CD14-positive monocyte (primary cell): ENCODE measurements around the gene CSF2. TPM values are rescaled to one million over a fixed set of nuclear protein-coding genes. Genes with fewer than 3 reads are reported as not detected.

Source experiments
- DNase-seq, 3 donors: peaks; one replicate each; pipeline ENCODE4 v3.0.0-alpha.2; 2011 to 2022
- H2AFZ ChIP-seq: 2 replicates; pipeline ENCODE4 v1.6.0; 2012; ENCODE audit warnings: mild to moderate bottlenecking, low read depth, low read length, inconsistent platforms; ENCODE audit not compliant: insufficient read depth, poor library complexity, severe bottlenecking
- H3K27ac ChIP-seq, 2 donors: 1 replicate in 1 of 2; 2 replicates in 1 of 2; pipeline ENCODE4 v1.5.1; 2012 to 2013; ENCODE audit warnings: low read length in 2 of 2, control low read depth in 1 of 2, inconsistent platforms in 1 of 2, low read depth in 1 of 2, mild to moderate bottlenecking in 1 of 2
- H3K27me3 ChIP-seq, 2 donors: one replicate each; pipeline versions ENCODE4 v1.6.0 to v1.6.1; 2011 to 2013; ENCODE audit warnings: low read length in 2 of 2; ENCODE audit not compliant: control insufficient read depth in 2 of 2, insufficient read depth in 2 of 2
- H3K36me3 ChIP-seq, 2 donors: replicated peaks in 1 of 2; 1 replicate in 1 of 2; 2 replicates in 1 of 2; pipeline versions ENCODE4 v1.5.1 to v1.6.1; 2012 to 2013; ENCODE audit warnings: low read length in 2 of 2, control low read depth in 1 of 2, inconsistent platforms in 1 of 2, mild to moderate bottlenecking in 1 of 2; ENCODE audit not compliant: insufficient read depth in 2 of 2, control insufficient read depth in 1 of 2
- H3K4me1 ChIP-seq, 2 donors: 1 replicate in 1 of 2; 2 replicates in 1 of 2; pipeline versions ENCODE4 v1.5.1 to v1.6.1; 2012 to 2013; ENCODE audit warnings: low read length in 2 of 2, control low read depth in 1 of 2, inconsistent platforms in 1 of 2, mild to moderate bottlenecking in 1 of 2, moderate library complexity in 1 of 2; ENCODE audit not compliant: insufficient read depth in 2 of 2, control insufficient read depth in 1 of 2
- H3K4me2 ChIP-seq: replicated peaks from 2 replicates; pipeline ENCODE3; 2012; ENCODE audit warnings: low read length, moderate library complexity, mild to moderate bottlenecking; ENCODE audit not compliant: poor library complexity, severe bottlenecking; ENCODE audit errors: extremely low read depth
- H3K4me3 ChIP-seq, 3 experiments: fragments of 200-600 bp in 1 of 3; sonication (generic) in 1 of 3; replicated peaks in 1 of 3; 1 replicate in 2 of 3; 2 replicates in 1 of 3; pipeline ENCODE4 v1.5.1; 2011 to 2013; ENCODE audit warnings: low read length in 3 of 3, mild to moderate bottlenecking in 3 of 3, control low read depth in 2 of 3, low read depth in 2 of 3, inconsistent platforms in 1 of 3, moderate library complexity in 1 of 3
- H3K79me2 ChIP-seq: 2 replicates; pipeline ENCODE4 v1.6.0; 2012; ENCODE audit warnings: mild to moderate bottlenecking, control low read depth, inconsistent platforms, low read length, moderate library complexity; ENCODE audit not compliant: insufficient read depth
- H3K9ac ChIP-seq: 2 replicates; pipeline ENCODE4 v1.6.0; 2017; ENCODE audit warnings: low read length, mild to moderate bottlenecking; ENCODE audit not compliant: insufficient read depth, poor library complexity, severe bottlenecking
- H3K9me3 ChIP-seq, 2 donors: replicated peaks in 1 of 2; 1 replicate in 1 of 2; 2 replicates in 1 of 2; pipeline versions ENCODE4 v1.5.1 to v1.6.1; 2012 to 2013; ENCODE audit warnings: low read length in 2 of 2, control low read depth in 1 of 2; ENCODE audit not compliant: control insufficient read depth in 1 of 2, insufficient read depth in 1 of 2
- H4K20me1 ChIP-seq: 2 replicates; pipeline ENCODE4 v1.6.0; 2012; ENCODE audit warnings: mild to moderate bottlenecking, low read length, control low read depth, moderate library complexity; ENCODE audit not compliant: insufficient read depth
- H3K27ac Mint-ChIP-seq, 7 donors: one replicate each; pipeline ENCODE4 v1.8.0; 2020; ENCODE audit warnings: mild to moderate bottlenecking in 7 of 7, mixed read lengths in 7 of 7, moderate library complexity in 6 of 7, inconsistent platforms in 2 of 7
- H3K27me3 Mint-ChIP-seq, 3 donors: one replicate each; pipeline ENCODE4 v1.8.0; 2021 to 2022; ENCODE audit warnings: low read depth in 3 of 3, mild to moderate bottlenecking in 3 of 3, mixed read lengths in 3 of 3, moderate library complexity in 3 of 3, inconsistent platforms in 1 of 3
- H3K36me3 Mint-ChIP-seq, 2 donors: one replicate each; pipeline ENCODE4 v1.8.0; 2020; ENCODE audit warnings: mixed read lengths in 2 of 2, inconsistent platforms in 1 of 2, mild to moderate bottlenecking in 1 of 2
- H3K4me1 Mint-ChIP-seq: one replicate; pipeline ENCODE4 v1.8.0; 2020; ENCODE audit warnings: mild to moderate bottlenecking, mixed read lengths
- H3K4me3 Mint-ChIP-seq, 2 donors: one replicate each; pipeline ENCODE4 v1.8.0; 2020; ENCODE audit warnings: mild to moderate bottlenecking in 2 of 2, mixed read lengths in 2 of 2, moderate library complexity in 1 of 2
- H3K9me3 Mint-ChIP-seq, 7 donors: one replicate each; pipeline ENCODE4 v1.8.0; 2020 to 2022; ENCODE audit warnings: mixed read lengths in 7 of 7, mild to moderate bottlenecking in 6 of 7, moderate library complexity in 6 of 7, inconsistent platforms in 2 of 7
- CTCF ChIP-seq: fragments of 200-600 bp; IDR thresholded peaks from one replicate; pipeline ENCODE4 v1.8.0; 2022; ENCODE audit warnings: antibody characterized with exemption, mild to moderate bottlenecking
- WGBS: methylation state at CpG from one replicate; pipeline ENCODE4 v1.1.5; 2013; ENCODE audit warnings: missing lambda C conversion rate; ENCODE audit not compliant: insufficient coverage; 5-methylcytosine and 5-hydroxymethylcytosine counted together
- intact Hi-C, 2 donors: fragments of 100-400 bp; cut with micrococcal nuclease; formaldehyde crosslinking; loops; one replicate each; pipeline versions ENCODE4 v1.15.0 to v1.15.1; 2023
- polyA plus RNA-seq, 3 donors: library from polyadenylated mRNA; depleted of rRNA in 1 of 3; unstranded in 2 of 3; stranded (reverse) in 1 of 3; fragments of 300-500 nt in 2 of 3; fragments of >200 nt in 1 of 3; fragmentation: Illumina TruSeq in 2 of 3; gene quantifications; 1 replicate in 2 of 3; 2 replicates in 1 of 3; pipeline ENCODE4 v1.2.3, GENCODE V29; 2012 to 2021

CSF2 gene
- polyA plus RNA-seq, 3 donors: not detected

- H2AFZ ChIP-seq: no peak overlapping the region
- intact Hi-C loops: no loop called here
- H3K79me2 ChIP-seq: no peaks in the 10 kb centered on the region
- H3K27me3 ChIP-seq: peaks cover 0 to 22% of the 10 kb centered on the region in 2 donors
- peaks cover 9 to 16% of the 10 kb centered on the region in 2 donors for H3K4me1 ChIP-seq
- Mint-ChIP-seq H3K4me1 (peaks cover 20% of the 10 kb centered on the region), H3K9me3 (peaks cover 0 to 6% (median 3%) of the 10 kb centered on the region in 7 donors), H3K27me3 (peaks cover 11 to 40% (median 31%) of the 10 kb centered on the region in 3 donors), H3K4me3 (no peak overlapping the region), H3K36me3 (no peaks in the 10 kb centered on the region), H3K27ac (no peak overlapping the region)
- no peak for TF ChIP-seq CTCF
- H3K9me3 ChIP-seq: no peaks in the 10 kb centered on the region
- H3K9ac ChIP-seq: no peak overlapping the region
- H3K4me2 ChIP-seq: no peak overlapping the region
- 92% methylated on average over 6 of the region's 7 CpGs for WGBS
- H3K4me3 ChIP-seq: no peak overlapping the region
- no peaks in the 10 kb centered on the region for H3K36me3 ChIP-seq
- DNase-seq: no peak
- no peaks in the 10 kb centered on the region for H4K20me1 ChIP-seq
- no peak overlapping the region for H3K27ac ChIP-seq
These were observed 26.7 kb upstream of the CSF2 start for GRCh38 chr5:132046880-132047299.

GRCh38 chr5:132049093-132049492 lies 24.5 kb upstream of the CSF2 start:
- no peak overlapping the region for H3K27ac Mint-ChIP-seq
- Histone ChIP-seq H3K9ac (no peak overlapping the region), H3K27me3 (peaks cover 0 to 2% of the 10 kb centered on the region in 2 donors), H3K4me2 (no peak overlapping the region), H3K4me3 (no peak overlapping the region), H3K27ac (no peak overlapping the region), H2AFZ (no peak overlapping the region), H3K36me3 (no peaks in the 10 kb centered on the region), H4K20me1 (no peaks in the 10 kb centered on the region), H3K79me2 (no peaks in the 10 kb centered on the region), H3K9me3 (no peaks in the 10 kb centered on the region), H3K4me1 (peaks cover 5 to 11% of the 10 kb centered on the region in 2 donors)
- intact Hi-C loops: no loop called here
- H3K36me3 Mint-ChIP-seq: no peaks in the 10 kb centered on the region
- H3K27me3 Mint-ChIP-seq: peaks cover 7 to 28% (median 21%) of the 10 kb centered on the region in 3 donors
- peaks cover 16% of the 10 kb centered on the region for H3K4me1 Mint-ChIP-seq
- H3K4me3 Mint-ChIP-seq: no peak overlapping the region
- 72% methylated on average over 2 of the region's 4 CpGs for WGBS
- DNase-seq: no peak
- H3K9me3 Mint-ChIP-seq: no peaks in the 10 kb centered on the region
- no peak for TF ChIP-seq CTCF
